HepG2 (cell line): ENCODE data around the gene CCT6A. TPM values are rescaled to one million over a fixed set of nuclear protein-coding genes. Genes with fewer than 3 reads are reported as not detected.

Experiments used
- DPF2 ChIP-seq: sonication (generic); formaldehyde crosslinking; IDR thresholded peaks from 2 replicates; pipeline ENCODE4 v1.4.0; 2020; ENCODE audit warnings: mild to moderate bottlenecking, low read depth, missing genetic modification reagents, borderline replicate concordance
- GZF1 ChIP-seq: sonication (generic); formaldehyde crosslinking; IDR thresholded peaks from 2 replicates; pipeline ENCODE4 v1.5.1; 2020; ENCODE audit warnings: mild to moderate bottlenecking, missing genetic modification reagents
- HMG20A ChIP-seq: IDR thresholded peaks from 2 replicates; pipeline ENCODE4 v1.6.1; 2016; ENCODE audit warnings: borderline replicate concordance
- MLX ChIP-seq: IDR thresholded peaks from 2 replicates; pipeline ENCODE4 v1.6.1; 2016
- PBX3 ChIP-seq: sonication (generic); formaldehyde crosslinking; IDR thresholded peaks from 2 replicates; pipeline ENCODE4 v1.8.1; 2023; ENCODE audit warnings: missing genetic modification reagents, inconsistent platforms, borderline replicate concordance
- POLR2G ChIP-seq: fragments of 200-400 bp; formaldehyde crosslinking; IDR thresholded peaks from 2 replicates; pipeline ENCODE4 v1.6.1; 2018; ENCODE audit warnings: mild to moderate bottlenecking, low read depth, low read length, moderate library complexity
- RNF2 ChIP-seq: fragments of 450-650 bp; conservative IDR thresholded peaks from 2 replicates; pipeline ENCODE4 v1.6.1; 2016; ENCODE audit warnings: low read depth
- ZNF10 ChIP-seq: sonication (generic); formaldehyde crosslinking; IDR thresholded peaks from 2 replicates; pipeline ENCODE4 v1.4.0; 2020; ENCODE audit warnings: mild to moderate bottlenecking, low read depth, missing genetic modification reagents, borderline replicate concordance
- ZNF292 ChIP-seq: sonication (generic); formaldehyde crosslinking; IDR thresholded peaks from 2 replicates; pipeline ENCODE4 v1.8.1; 2022; ENCODE audit warnings: mild to moderate bottlenecking, low read depth, missing genetic modification reagents, borderline replicate concordance
- ZNF441 ChIP-seq: sonication (generic); formaldehyde crosslinking; IDR thresholded peaks from 2 replicates; pipeline ENCODE4 v1.7.0; 2021; ENCODE audit warnings: missing genetic modification reagents, borderline replicate concordance
- ZNF557 ChIP-seq: sonication (generic); formaldehyde crosslinking; IDR thresholded peaks from 2 replicates; pipeline ENCODE4 v1.4.0; 2020; ENCODE audit warnings: missing genetic modification reagents
- ZNF563 ChIP-seq: sonication (generic); formaldehyde crosslinking; IDR thresholded peaks from 2 replicates; pipeline ENCODE4 v1.8.0; 2022; ENCODE audit warnings: mild to moderate bottlenecking, moderate library complexity, missing genetic modification reagents
- ZNF749 ChIP-seq: sonication (generic); formaldehyde crosslinking; IDR thresholded peaks from 2 replicates; pipeline ENCODE4 v1.8.0; 2022; ENCODE audit warnings: mild to moderate bottlenecking, missing genetic modification reagents, moderate library complexity, borderline replicate concordance
- ZNF776 ChIP-seq: sonication (generic); formaldehyde crosslinking; IDR thresholded peaks from 2 replicates; pipeline ENCODE4 v1.4.0; 2020; ENCODE audit warnings: mild to moderate bottlenecking, missing genetic modification reagents
- ZNF788 ChIP-seq: sonication (generic); formaldehyde crosslinking; IDR thresholded peaks from 2 replicates; pipeline ENCODE4 v1.5.0; 2020; ENCODE audit warnings: mild to moderate bottlenecking, missing genetic modification reagents, borderline replicate concordance
- ZSCAN22 ChIP-seq: sonication (generic); formaldehyde crosslinking; IDR thresholded peaks from 2 replicates; pipeline ENCODE4 v1.4.0; 2020; ENCODE audit warnings: mild to moderate bottlenecking, missing genetic modification reagents
- ZSCAN25 ChIP-seq: sonication (generic); formaldehyde crosslinking; IDR thresholded peaks from 2 replicates; pipeline ENCODE4 v1.8.0; 2022; ENCODE audit warnings: mild to moderate bottlenecking, missing genetic modification reagents
- polyA plus RNA-seq, 8 experiments: library from polyadenylated mRNA; depleted of rRNA in 3 of 8; stranded (reverse) in 7 of 8; unstranded in 1 of 8; fragments of >200 nt; fragmentation: Illumina TruSeq in 4 of 8; extraction: Trizol in 4 of 8; gene quantifications; 2 replicates each; pipeline versions ENCODE4 v1.2.1 to v1.2.3, GENCODE V29; 2011 to 2016; ENCODE audit warnings: low read depth in 4 of 8, missing spikeins in 1 of 8, mixed read lengths in 1 of 8; ENCODE audit not compliant: insufficient read depth in 1 of 8
- total RNA-seq, 5 experiments: library from RNA; depleted of rRNA; stranded (reverse); fragments of >200 nt; fragmentation: Illumina TruSeq; extraction: Trizol; gene quantifications; 2 replicates each; pipeline ENCODE4 v1.2.3, GENCODE V29; 2016; ENCODE audit warnings: low read depth in 1 of 5
- TF ChIP-seq, protein P1 (sequence below): sonication (generic); formaldehyde crosslinking; IDR thresholded peaks from 2 replicates; pipeline ENCODE4 v1.5.0; 2020; ENCODE audit warnings: missing genetic modification reagents
- TF ChIP-seq, protein P2 (sequence below): sonication (generic); formaldehyde crosslinking; IDR thresholded peaks from 2 replicates; pipeline ENCODE4 v1.8.0; 2022; ENCODE audit warnings: mild to moderate bottlenecking, missing genetic modification reagents, borderline replicate concordance
- TF ChIP-seq, protein P3 (sequence below): sonication (generic); formaldehyde crosslinking; conservative IDR thresholded peaks from 2 replicates; pipeline ENCODE4 v1.4.0; 2020; ENCODE audit warnings: missing genetic modification reagents
- TF ChIP-seq, protein P4 (sequence below): sonication (generic); formaldehyde crosslinking; IDR thresholded peaks from 2 replicates; pipeline ENCODE4 v1.4.0; 2020; ENCODE audit warnings: missing genetic modification reagents, low read depth, mild to moderate bottlenecking, borderline replicate concordance

CCT6A gene
- total and polyA plus RNA-seq, 2 of the 13 experiments (the other 11 are each of a cell fraction or from before 2014, with no cell fraction given), result 219 to 292 TPM

- TF ChIP-seq ZNF557 (no peak), ZNF563 (CRISPR knock-in tag) (0 out of 2 replicates have a peak, but pooled peaks have one; percentile 36), RNF2 (no peak), DPF2 (CRISPR knock-in tag) (no peak), GZF1 (CRISPR knock-in tag) (no peak), HMG20A (CRISPR knock-in tag) (no peak), ZNF10 (CRISPR knock-in tag) (no peak), ZNF292 (peak; percentile 94), PBX3 (CRISPR knock-in tag) (no peak), ZSCAN22 (CRISPR knock-in tag) (no peak), MLX (CRISPR knock-in tag) (no peak), ZNF749 (CRISPR knock-in tag) (no peak), ZNF788 (CRISPR knock-in tag) (no peak), ZNF441 (CRISPR knock-in tag) (no peak), ZSCAN25 (CRISPR knock-in tag) (peak; percentile 62; the same call in 1 of the 2 replicates), ZNF776 (0 out of 2 replicates have a peak, but pooled peaks have one; percentile 34), POLR2G (peak; percentile 91)
- TF ChIP-seq, protein P1, sequence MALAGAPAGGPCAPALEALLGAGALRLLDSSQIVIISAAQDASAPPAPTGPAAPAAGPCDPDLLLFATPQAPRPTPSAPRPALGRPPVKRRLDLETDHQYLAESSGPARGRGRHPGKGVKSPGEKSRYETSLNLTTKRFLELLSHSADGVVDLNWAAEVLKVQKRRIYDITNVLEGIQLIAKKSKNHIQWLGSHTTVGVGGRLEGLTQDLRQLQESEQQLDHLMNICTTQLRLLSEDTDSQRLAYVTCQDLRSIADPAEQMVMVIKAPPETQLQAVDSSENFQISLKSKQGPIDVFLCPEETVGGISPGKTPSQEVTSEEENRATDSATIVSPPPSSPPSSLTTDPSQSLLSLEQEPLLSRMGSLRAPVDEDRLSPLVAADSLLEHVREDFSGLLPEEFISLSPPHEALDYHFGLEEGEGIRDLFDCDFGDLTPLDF, result no peak
- TF ChIP-seq, protein P2, sequence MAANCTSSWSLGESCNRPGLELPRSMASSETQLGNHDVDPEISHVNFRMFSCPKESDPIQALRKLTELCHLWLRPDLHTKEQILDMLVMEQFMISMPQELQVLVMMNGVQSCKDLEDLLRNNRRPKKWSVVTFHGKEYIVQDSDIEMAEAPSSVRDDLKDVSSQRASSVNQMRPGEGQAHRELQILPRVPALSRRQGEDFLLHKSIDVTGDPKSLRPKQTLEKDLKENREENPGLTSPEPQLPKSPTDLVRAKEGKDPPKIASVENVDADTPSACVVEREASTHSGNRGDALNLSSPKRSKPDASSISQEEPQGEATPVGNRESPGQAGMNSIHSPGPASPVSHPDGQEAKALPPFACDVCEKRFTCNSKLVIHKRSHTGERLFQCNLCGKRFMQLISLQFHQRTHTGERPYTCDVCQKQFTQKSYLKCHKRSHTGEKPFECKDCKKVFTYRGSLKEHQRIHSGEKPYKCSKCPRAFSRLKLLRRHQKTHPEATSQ (CRISPR knock-in tag), result no peak
- TF ChIP-seq, protein P3, sequence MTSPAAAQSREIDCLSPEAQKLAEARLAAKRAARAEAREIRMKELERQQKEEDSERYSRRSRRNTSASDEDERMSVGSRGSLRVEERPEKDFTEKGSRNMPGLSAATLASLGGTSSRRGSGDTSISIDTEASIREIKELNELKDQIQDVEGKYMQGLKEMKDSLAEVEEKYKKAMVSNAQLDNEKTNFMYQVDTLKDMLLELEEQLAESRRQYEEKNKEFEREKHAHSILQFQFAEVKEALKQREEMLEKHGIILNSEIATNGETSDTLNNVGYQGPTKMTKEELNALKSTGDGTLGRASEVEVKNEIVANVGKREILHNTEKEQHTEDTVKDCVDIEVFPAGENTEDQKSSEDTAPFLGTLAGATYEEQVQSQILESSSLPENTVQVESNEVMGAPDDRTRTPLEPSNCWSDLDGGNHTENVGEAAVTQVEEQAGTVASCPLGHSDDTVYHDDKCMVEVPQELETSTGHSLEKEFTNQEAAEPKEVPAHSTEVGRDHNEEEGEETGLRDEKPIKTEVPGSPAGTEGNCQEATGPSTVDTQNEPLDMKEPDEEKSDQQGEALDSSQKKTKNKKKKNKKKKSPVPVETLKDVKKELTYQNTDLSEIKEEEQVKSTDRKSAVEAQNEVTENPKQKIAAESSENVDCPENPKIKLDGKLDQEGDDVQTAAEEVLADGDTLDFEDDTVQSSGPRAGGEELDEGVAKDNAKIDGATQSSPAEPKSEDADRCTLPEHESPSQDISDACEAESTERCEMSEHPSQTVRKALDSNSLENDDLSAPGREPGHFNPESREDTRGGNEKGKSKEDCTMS (CRISPR knock-in tag), result no peak
- TF ChIP-seq, protein P4, sequence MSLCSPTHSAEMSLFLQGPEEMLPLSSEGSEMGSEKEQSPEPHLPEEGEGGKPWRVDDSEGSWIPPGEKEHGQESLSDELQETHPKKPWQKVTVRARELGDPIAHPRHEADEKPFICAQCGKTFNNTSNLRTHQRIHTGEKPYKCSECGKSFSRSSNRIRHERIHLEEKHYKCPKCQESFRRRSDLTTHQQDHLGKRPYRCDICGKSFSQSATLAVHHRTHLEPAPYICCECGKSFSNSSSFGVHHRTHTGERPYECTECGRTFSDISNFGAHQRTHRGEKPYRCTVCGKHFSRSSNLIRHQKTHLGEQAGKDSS, result no peak
Observed at GRCh38 chr7:56033671-56034432, 17.7 kb upstream of the CCT6A start (continued).
